GM19023 (cell line): ENCODE data around the gene KCNMA1.
"Not testable (repeated sequence)": the region's sequence is repeated elsewhere in the genome, so short reads cannot be mapped to it uniquely, and the experiment has no call there.

Experiments used
- ATAC-seq: cut with Tn5 transposase; IDR thresholded peaks from one replicate; pipeline ENCODE4 v1.9.1; 2021; ENCODE audit warnings: mild to moderate bottlenecking, moderate library complexity; ENCODE audit not compliant: unreplicated experiment

The KCNMA1 gene

DNA sequence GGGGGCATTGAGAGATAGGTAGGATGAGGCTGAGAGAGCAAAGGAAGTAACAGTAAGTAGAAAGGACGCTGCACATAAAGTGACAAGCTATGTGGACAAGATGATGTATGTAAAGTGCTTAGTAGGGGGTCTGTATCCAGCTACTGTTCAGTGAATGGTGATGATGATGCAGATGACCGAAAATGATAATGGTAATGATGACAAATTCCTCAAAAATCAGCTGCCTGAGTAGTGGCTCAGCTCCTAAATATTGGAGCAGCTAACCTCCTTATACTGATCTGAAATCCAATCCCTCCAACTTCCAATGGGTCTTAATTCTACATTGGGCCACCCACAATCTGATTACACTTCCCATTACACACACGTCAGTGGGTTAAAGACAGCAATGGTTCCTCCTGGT is 27.1 kb upstream of the KCNMA1 start:
- no peak for ATAC-seq

DNA sequence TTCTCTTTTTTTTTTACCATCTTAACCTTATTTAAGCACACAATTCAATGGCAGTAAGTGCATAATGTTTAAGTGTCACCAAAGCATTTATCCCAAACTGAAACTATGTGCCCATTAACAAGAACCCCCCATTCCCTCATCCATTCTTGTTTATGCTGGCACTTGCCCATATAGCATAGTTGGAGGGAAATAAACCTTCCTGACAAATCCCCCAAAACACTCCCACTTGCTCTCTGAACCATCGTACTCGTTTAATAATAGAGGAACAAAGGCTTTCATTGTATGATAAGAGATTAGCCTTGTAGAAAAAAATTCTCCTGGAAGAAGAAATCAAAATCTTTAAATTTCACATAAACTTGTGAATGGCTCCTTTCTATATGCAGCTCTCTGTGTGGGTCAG is 26.4 kb upstream of the KCNMA1 start:
- no peak for ATAC-seq

DNA sequence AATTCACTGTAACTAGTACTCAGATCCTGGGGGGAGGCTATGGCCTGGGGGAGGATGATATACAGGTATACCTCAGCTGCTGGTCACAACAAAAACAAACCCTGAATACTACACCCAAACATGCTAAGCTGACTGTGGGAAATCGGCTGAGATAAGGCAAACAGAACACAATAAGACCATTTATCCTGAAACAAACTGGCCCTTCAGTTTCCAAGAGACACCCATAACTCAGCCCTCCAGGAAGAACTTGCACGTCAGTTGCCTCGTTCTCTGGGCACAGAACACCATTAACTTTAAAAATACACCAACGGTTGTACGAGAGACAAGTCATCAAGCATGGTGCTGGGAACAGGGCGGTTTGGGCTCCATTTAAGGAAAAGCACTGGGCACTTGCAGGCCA is 24.1 kb upstream of the KCNMA1 start:
- ATAC-seq, result no peak

DNA sequence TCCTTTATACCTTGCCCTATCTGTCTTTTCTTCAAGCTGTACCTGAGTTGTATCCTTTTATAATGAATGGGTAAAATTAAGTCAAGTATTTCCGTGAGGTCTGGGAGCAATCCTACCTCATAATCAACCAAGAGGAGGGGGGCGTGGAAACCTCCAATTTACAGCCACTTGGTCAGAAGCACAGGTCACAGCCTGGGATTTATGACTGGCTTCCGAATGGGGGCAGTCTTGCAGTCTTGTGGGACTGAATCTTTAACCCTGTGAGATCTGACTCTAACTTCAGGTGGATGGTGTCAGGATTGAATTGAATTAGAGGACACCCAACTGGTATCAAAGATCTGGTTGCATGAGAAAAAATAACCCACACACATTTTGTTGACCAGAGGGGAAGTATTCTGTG is 23.5 kb upstream of the KCNMA1 start:
- no peak for ATAC-seq

DNA sequence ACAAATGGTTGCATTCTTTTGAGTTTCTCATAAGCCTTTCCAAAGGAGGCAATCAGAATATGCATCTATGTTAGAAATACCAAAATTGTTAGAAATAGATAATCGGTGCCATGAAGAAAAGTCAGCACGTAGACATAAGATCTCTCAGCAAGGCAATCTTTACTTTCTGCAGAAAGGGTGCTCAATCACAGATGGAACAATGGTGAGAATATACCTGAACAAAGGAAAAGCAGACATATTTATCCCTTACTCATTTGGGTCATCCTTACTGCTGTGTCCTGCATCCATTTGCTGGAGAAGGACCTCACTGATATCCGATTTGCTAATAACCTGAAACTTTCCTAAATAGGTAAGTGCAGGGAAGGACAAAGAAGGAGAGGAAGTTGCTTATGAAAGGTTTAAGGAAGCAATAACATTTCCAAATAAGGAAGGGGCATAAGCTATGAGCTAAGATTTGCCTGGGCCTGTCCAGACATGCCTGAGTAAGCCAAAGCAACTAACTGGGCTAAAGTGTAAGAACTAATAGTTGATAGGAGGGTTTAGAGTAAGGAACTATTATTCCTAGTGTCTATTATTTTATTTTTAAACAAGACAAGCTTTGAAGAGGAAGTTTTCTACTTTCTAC is 21.6 kb upstream of the KCNMA1 start:
- not testable (repeated sequence) for ATAC-seq

DNA sequence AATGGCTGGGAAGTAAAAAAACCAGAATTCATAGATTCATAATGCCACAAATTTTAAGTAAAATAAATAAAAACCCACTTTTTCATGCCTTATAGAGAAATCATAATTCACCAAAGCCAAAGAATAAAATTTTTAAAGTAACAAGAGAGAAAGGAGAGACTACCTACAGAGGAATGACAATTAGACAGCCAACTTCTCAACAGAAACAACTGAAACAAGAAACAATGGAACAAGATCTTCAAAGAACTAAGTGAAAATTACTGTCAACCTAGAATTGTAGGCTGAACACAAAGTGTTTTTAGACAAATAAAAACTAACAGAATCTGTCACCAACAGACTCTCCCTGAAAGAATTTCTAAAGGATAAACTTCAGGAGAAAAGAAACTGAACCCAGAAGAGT is 15.6 kb upstream of the KCNMA1 start:
- ATAC-seq, result no peak

DNA sequence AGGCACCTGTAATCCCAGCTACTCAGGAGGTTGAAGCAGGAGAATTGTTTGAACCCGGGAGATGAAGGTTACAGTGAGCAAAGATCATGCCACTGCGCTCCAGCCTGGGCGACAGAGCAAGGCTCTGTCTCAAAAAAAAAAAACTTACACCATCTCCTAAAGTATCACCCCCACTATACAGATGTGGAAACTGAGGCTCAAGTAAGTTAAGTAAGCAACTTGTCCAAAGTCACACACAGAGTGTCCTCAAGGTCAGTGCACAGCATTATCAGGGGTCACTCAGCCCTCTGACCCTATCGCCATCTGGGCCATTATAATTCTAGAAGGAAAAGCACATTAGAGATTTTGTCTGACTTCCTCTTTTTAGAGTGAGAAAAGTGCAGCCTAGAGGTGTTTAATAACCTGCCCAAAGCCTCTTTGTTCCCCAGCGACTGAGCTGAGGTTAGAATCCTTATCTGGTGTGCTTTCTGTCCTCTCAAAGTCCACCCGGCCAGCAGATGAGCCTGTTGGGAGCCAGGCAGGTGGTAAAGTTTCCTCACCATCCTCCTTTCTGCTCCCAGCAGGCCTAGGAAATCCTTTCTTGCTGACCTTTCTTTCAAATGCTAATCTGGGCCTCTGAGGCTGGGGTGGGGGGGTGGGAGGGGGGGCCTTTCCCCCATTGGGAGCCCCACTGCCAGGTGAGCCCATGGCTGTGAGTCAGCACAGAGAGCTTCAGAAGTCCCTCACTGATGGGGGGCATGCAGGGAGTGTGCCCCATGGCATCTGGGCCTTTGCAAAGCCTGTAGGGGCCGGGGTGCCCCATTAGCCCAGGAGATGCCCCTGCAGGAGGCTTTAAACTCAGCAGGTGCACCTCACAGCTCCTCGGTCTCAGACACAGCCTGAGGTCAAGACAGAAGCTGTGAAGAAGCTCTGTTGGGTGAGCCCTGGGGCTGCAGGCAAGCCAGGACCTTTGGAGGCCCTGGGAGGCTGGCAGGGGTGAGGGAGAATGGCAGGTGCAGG is 12.0 kb upstream of the KCNMA1 start:
- ATAC-seq, result peak; percentile 47

DNA sequence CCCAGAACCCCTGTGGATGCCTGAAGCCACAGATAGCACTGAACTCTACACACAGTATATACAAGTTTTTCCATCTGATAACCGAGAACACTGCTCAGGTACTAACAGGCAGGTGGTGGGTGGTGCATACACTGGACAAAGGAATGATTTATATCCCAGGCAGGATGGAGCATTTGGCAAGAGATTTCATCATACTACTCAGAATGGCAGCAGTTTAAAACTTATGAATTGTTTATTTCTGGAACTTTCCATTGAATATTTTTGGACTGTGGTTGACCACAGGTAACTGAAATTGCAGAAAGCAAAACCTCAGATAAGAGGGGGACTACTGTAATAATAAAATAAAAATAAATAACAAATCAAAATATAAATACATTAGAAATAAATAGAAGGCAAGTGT is 10.9 kb upstream of the KCNMA1 start:
- ATAC-seq, result no peak

DNA sequence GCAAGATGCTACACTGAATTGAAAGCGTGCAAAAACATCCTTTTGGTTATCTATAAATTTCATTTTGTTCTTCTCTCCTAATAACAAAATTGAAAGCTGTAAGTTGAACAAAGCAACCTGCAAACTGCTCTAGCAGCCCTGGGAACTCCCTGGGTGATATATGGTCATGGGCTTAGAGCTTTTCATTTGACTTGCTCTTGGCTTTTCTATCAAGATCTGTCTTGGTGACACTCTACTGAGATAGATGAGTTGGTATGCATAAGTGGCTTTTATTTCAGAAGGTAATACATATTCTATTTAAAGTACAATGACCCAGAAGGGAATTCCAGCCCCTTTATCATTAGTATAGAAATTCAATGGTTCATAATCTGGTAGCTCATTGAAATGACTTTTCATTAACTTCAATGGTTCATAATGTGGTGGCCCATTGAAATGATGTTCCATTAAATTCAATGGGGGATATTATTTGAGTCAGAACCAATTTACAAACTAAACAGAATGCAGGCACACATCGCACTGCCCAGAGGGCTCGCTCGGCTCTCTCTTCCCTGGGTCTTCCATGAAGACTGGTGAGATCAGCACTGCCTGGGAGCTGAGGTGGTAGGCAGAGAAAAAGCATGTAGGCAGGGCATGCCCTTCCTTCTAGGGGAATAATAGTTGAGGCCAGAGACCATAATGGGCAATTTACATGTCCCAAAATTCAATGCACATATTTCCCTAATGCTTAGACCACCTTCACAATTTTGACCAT is 10.1 kb upstream of the KCNMA1 start:
- ATAC-seq, result peak; percentile 43

DNA sequence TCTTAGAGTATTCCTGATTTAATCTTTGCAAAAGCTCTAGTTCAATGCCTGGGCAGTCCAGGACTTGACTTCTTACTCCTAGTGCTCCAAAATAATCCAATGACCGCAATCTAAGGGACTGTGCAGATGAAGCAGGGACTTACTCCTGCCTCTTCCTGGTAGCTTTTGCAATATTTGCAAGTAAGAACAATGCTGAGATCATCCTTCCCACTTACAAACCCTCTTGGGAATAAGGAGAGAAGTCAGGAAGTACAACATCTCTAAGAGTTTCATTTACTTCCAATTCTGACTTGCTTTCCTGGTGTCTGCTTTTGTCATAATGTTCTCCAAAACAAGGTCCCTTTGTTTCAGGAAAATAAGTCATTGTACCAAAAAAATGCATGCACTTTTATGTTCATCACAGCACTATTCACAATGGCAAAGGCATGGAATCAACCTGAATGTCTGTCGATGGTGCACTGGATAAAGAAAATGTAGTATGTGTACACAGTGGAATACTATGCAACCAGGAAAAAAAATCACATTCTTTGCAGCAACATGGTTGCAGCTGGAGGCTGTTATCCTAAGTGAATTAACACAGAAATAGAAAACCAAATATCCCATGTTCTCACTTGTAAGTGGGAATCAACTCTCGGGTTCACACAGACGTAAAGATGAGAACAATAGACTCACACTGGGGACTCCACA is 7.1 kb upstream of the KCNMA1 start:
- no peak for ATAC-seq

DNA sequence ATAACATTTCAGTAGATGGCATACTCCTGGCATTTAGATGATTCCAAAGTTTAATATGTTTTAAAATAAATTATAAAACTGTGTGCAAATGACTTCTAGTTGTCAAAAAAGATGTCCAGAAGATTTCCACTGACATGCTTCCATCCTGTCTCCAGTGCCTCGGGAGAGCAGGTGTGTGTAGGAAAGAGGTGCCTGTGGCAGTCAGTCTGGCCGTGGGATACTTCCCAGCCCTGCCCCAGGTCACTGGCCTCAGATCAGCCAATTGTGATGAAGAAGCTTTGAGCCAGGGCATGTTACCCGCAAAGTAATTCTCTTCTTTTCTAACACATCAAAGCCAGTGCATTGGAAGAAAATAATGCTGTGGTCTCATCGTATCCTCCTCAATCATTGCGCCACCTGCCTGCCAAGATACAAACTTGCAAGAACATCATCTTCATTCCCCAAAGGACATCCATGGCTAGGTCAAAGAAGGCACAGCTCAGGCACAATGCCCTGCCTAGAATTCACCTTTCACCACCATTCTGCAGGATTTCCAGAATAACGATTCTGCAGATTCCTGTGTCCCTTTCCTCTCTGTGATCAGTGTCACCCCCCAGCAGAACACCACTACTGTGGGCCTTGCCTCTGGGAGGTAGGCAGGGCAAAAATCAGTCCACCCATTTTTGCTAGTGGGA is 6.3 kb upstream of the KCNMA1 start:
- ATAC-seq, result no peak

DNA sequence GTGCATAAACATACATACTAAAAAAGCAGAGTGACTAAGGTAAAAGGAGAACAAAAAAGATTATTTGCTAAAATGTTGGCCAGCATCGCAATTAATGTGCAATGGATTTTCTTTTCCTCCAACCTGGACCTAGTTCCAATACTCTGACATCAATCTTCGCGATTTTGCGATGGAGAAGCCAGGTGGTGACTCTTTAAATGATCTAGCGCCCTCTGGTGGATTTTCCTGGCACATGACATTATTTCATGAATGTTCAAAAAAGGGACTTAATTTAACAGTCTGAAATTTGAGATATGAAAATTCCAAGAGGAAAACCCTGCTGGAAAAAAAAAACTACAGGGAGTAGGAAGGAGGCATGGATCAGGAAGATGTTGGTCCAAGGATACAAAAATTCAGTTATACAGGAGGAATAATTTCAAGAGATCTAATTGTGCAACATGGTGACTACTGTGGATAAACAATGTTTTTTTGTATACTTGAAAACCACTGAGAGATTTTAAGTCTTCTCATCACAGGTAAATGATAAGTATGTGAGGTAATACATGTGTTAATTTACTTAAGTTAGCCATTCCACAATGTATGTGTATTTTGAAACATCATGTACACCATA is 4.3 kb upstream of the KCNMA1 start:
- no peak for ATAC-seq

DNA sequence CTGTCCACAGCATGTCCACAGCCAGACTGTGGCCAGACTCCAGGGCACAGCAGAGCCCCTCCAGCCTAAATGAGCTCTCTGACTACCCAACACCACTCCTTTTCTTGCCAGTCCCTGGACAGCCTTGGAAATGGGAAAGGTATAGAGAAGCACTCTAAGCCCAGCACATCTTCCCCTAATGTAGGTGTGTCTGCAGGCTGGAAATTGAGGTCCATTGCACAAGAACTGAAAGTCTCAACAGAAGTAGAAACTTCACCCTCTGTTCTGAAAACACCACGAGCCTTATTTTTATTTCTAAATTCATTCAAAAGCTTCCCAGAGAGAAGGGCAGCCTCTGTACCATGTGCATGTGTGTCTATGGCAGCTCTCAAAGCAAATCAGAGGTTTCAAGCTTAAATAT is 3.7 kb upstream of the KCNMA1 start:
- no peak for ATAC-seq

DNA sequence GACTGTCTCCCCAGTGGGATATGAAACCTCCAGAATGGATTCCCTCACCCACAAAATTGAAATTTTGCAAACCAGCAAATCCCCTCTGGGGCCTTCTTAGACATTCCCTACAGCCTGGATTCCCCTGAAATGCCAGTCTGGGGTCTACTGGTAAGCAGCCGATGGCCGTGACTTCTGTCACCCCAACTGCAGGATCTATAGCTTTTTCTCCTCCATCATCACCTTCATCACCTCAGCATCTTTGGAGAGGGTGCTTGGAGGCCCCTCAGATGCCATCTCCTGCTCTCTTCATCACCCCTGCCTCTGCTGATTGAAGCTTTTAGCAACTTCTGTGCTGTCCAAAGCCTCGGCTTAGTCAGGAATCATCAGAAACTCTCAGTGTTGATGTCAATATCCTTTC is 2.6 kb upstream of the KCNMA1 start:
- no peak for ATAC-seq

DNA sequence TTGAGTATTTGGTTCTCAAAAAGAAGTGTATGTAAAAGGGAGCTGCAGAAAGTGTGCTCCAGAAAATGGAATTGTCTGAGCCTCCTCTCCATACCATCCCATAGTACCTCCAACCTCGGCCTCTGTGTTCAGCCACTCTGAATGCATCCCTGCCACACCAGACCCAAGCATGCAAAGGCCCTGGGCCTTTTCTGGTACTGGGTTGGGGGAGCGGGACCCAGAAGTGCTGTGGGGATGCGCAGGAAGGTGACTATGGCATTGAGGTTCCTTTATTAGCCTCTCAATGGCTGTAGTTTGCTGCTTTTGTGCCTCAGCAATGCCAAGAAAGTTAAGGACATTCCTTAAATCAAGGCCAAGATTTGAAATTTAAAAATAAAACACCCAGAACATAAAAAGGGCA is 2.1 kb upstream of the KCNMA1 start:
- ATAC-seq, result no peak

DNA sequence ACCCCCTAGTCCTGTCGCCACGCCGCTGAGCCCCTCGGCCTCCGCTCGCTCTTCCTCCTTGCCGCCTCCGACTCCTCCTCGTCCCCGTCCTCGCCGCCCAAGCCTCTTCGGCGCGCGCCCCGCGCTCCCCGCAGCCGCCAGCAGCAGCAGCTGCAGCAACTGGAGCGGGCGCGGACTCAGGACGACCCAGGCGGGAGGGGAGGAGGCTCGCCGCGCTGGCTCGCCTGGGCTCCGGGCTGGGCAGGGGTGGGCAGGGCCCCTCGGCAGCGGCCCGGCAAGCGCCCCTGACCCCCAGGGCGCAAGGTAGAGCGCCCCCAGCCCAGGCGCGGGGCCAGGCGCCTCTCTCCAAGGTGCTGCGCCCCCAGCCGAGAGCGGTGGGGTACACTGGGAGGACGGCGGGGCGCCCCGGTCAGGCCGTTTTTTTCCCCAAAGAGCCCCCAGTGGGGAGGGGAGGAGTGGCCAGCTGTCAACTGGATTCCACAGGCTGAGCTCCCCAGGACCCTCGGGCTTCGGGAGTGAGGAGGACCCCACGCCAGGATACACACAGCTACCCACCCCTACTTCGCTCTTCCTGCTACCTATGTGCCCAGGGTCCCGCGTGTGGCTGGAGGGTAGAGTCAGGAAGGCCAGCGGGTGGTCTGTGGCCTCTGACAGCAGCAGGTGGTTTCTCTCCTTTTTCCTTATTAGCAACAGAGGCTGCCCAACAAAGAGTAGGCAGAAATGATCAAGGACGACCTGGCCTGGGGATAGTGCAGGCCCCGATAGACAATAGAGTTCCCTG is 903 bp upstream of the KCNMA1 start:
- ATAC-seq, result no peak

DNA sequence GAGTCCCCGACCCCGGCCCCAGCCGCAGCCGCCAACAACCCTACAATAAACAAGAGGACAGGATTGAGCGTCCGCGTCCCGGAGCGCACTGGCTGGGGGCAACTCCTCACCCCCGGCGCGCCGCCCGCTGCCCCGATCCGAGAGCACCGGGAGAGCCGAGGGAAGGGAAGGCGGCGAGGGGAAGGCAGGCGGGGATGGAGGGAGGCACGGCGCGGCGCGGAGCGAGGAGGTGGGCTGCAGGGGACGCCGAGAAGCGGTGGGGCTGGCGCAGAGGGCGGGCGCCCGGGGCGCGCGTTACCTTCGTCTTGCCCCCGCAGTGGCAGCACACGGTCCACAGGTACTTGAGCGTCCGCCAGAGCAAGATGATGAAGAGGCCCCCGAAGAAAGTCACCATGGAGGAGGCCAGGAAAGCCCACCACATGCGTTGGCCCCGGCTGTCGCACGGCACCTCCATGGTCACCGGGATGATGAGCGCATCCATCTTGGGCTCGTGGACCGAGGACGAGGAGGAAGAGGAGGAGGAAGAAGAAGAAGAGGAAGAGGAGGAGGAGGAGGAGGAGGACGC is 559 bp downstream of the KCNMA1 start:
- ATAC-seq, result no peak

DNA sequence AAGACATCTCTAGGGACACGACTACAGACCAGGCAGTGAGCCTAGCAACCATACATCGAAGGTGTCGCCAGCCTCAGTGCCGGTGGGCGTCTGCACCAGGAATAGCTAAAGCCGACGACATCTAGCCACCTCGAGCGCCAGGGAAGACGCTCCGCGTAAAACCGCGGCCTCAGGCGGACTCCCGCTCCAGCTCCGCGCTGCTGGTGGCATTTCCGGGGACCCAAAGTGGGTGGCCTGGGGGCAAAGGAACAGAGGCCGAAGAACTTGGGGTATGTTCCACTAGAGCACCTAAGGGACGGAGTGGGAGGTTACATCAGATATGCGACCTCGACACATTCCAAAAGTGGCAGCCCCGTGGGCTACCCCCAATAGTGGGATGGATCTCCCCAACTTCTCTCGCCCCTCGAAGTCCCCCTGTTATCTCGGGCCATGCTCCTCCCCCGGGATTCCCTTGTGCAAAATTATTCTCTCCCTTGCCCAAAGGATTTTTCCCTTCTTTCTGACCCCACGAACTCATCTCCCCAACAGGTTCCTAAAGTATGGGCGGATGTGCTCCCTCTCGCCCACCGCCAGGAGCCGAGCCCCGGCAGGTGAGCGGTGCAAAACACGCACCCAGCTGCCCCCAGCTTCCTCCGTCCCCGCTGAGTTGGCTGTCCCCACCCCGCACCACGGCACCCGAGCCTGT is 1.2 kb downstream of the KCNMA1 start:
- no peak for ATAC-seq
